NCI-H524 treated with DMSO at 0.1 percent for 48 hours (cell line): ENCODE results near the gene BAZ2B.

ENCODE experiments used
- DNase-seq: peaks from one replicate; lab custom pipeline; 2025; lab: John Stamatoyannopoulos, UW

The BAZ2B gene

GRCh38 chr2:159317392-159318088 lies 298.8 kb downstream of the BAZ2B start:
- no peak for DNase-seq

GRCh38 chr2:159307942-159308341 lies 308.4 kb downstream of the BAZ2B start:
- no peak for DNase-seq

- DNase-seq, result no peak
Measured at GRCh38 chr2:159300586-159300985, 315.8 kb downstream of the BAZ2B start.

- DNase-seq, result no peak
Measured at GRCh38 chr2:159298967-159299366, 317.4 kb downstream of the BAZ2B start.

- DNase-seq, result no peak
Measured at GRCh38 chr2:159297042-159297707, 319.2 kb downstream of the BAZ2B start.

GRCh38 chr2:159292157-159292556 lies 324.2 kb downstream of the BAZ2B start:
- DNase-seq, result no peak

- no peak for DNase-seq
Measured at GRCh38 chr2:159290289-159290907, 325.9 kb downstream of the BAZ2B start.

- no peak for DNase-seq
Measured at GRCh38 chr2:159287733-159288132, 328.6 kb downstream of the BAZ2B start.

- peak; percentile 60 for DNase-seq
Measured at GRCh38 chr2:159286709-159287441, 329.5 kb downstream of the BAZ2B start.

GRCh38 chr2:159285929-159286708 lies 330.2 kb downstream of the BAZ2B start, which contains the start of gene WDSUB1:
WDSUB1 (minus strand) TSS chr2:159286703; CDS start chr2:159283069, 3,634 bp downstream.
- DNase-seq, result no peak

- no peak for DNase-seq
Measured at GRCh38 chr2:159285433-159285832, 330.9 kb downstream of the BAZ2B start.

- DNase-seq, result no peak
Measured at GRCh38 chr2:159283529-159283928, 332.8 kb downstream of the BAZ2B start.

GRCh38 chr2:159281002-159281401 lies 335.3 kb downstream of the BAZ2B start:
- DNase-seq, result peak; percentile 69

- no peak for DNase-seq
Measured at GRCh38 chr2:159279700-159280099, 336.6 kb downstream of the BAZ2B start.

GRCh38 chr2:159275111-159275510 lies 341.2 kb downstream of the BAZ2B start:
- no peak for DNase-seq

- no peak for DNase-seq
Measured at GRCh38 chr2:159272156-159272555, 344.2 kb downstream of the BAZ2B start.

GRCh38 chr2:159270744-159271379 lies 345.5 kb downstream of the BAZ2B start:
- DNase-seq, result no peak
